ENCODE results near the gene PARP12.

The PARP12 gene

DNA sequence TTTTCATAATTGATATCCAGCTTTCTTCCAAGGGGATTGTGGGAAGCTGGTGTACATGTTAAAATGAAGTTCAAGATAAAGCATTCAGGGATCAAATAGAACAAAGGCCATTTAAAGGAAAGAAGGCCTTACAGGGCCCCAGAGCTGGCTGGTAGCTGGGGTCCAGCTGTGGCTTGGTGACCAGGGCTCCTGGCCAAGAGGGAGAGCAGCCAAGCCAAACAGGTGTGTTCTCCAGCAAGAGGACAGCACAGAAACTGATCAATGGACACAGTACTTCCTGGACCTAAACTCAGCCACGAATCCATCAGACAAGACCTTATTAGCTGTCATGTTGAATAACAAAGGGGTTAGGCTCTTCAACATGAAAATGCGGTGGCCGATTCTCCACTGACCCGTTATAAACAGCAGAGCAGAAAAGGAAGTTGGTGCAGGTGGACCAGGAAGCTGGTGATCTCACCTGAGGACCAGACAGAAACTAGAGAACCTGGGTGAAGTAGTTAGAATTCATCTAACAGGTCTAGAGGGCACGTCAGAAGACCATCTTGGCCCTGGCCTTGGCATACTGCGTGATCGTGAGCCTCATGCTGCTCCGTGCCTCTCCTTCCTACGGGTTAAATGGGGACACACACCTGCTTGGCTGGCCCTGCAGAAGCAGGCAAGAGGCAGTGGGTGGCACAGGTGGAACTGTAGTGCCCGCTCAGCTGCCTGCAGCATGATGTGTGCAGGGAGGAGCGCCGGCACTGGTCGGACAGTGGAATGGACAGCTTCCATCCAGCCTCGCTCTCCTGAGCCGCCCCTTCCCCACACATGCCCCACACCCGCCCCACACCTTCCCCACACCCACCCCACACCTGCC, 53.8 kb downstream of the PARP12 start:
- Histone ChIP-seq H3K4me2 (no peak overlapping the region), H3K27me3 (no peaks in the 10 kb centered on the region), H3K27ac (no peak overlapping the region), H3K9ac (no peak overlapping the region), H3K4me3 (no peak overlapping the region), H3K36me3 (peaks cover 0 to 37% (median 0%) of the 10 kb centered on the region in 11 experiments; a peak in 4 of 22 replicates), H3K4me1 (peaks cover 0 to 4% (median 0%) of the 10 kb centered on the region in 10 experiments; a peak in 1 of 20 replicates), H3K9me3 (replicated peaks in 1 of 11) (no peaks in the 10 kb centered on the region), H4K20me1 (no peaks in the 10 kb centered on the region; a peak in 2 of 22 replicates)
- no peak for TF ChIP-seq Cebpa-rat (IDR thresholded peaks at IDR 0.05)

DNA sequence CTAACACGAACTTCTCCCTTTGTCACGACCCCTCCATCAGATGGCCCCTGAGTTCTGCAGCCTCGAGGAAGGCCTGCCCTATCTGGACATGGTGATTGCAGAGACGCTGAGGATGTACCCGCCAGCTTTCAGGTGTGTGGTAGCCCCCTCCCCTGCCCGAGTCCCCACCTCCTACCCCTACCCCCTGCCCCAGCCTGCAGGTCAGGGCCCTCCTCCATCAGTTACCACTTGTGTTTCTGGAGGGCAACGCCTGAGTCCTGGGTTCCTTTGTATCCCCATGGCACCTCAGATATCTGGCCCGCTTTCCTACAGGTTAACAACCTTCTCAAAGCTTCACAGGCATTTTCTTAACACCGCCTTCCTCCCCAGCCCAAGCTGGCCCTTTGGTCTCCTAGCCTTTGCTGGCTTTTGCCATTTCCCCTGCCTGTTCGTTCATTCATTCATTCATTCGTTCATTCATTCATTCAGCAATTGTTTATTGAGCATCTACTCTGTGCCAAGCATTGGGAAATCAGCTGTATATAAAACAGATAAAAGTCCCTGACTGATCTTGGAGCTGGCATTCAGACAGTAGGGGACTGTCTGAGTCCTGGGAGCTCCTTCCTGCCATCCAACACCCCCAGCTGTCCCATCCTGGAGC, 55.6 kb downstream of the PARP12 start:
- TF ChIP-seq Cebpa-rat (IDR thresholded peaks at IDR 0.05), result no peak
- no peak overlapping the region for H3K4me3 ChIP-seq
- no peak overlapping the region for H3K27ac ChIP-seq
- peaks cover 0 to under 1% (median 0%) of the 10 kb centered on the region in 11 experiments; a peak in 2 of 22 replicates for H4K20me1 ChIP-seq
- peaks cover 0 to 8% (median 2%) of the 10 kb centered on the region in 10 experiments; a peak in 2 of 20 replicates for H3K4me1 ChIP-seq
- H3K9me3 ChIP-seq (replicated peaks in 1 of 11), result no peaks in the 10 kb centered on the region
- peaks cover 0 to 22% (median 0%) of the 10 kb centered on the region in 11 experiments; a peak in 3 of 22 replicates for H3K36me3 ChIP-seq
- H3K4me2 ChIP-seq, result no peak overlapping the region
- H3K9ac ChIP-seq, result no peak overlapping the region
- H3K27me3 ChIP-seq, result no peaks in the 10 kb centered on the region

DNA sequence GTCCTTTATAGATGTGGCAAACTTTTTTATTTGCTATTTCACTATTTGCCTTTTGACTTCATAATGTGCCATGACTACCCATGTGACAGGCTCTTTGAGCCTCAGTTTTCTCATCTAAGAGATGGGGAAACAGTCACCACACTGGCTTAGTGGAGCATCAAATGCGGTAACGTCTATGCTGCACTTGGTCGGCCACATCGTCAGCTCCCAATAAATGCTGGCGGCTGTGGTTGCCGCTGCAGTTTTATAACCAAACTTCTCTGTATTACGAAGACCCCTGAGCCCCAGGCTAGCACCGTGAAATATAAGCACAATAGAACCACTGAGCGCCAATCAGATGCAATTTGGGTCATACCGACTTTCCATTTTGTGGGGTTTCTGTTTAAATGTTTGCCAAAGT, 56.2 kb downstream of the PARP12 start:
- Histone ChIP-seq H3K4me1 (peaks cover 0 to 8% (median 0%) of the 10 kb centered on the region in 10 experiments; a peak in 2 of 20 replicates), H3K9ac (no peak overlapping the region), H3K27ac (no peak overlapping the region), H3K4me2 (no peak overlapping the region), H3K4me3 (no peak overlapping the region), H4K20me1 (peaks cover 0 to 6% (median 0%) of the 10 kb centered on the region in 11 experiments; a peak in 2 of 22 replicates), H3K36me3 (peaks cover 0 to 18% (median 0%) of the 10 kb centered on the region in 11 experiments; a peak in 3 of 22 replicates), H3K27me3 (no peaks in the 10 kb centered on the region), H3K9me3 (replicated peaks in 1 of 11) (no peaks in the 10 kb centered on the region)
- TF ChIP-seq Cebpa-rat (IDR thresholded peaks at IDR 0.05), result no peak

DNA sequence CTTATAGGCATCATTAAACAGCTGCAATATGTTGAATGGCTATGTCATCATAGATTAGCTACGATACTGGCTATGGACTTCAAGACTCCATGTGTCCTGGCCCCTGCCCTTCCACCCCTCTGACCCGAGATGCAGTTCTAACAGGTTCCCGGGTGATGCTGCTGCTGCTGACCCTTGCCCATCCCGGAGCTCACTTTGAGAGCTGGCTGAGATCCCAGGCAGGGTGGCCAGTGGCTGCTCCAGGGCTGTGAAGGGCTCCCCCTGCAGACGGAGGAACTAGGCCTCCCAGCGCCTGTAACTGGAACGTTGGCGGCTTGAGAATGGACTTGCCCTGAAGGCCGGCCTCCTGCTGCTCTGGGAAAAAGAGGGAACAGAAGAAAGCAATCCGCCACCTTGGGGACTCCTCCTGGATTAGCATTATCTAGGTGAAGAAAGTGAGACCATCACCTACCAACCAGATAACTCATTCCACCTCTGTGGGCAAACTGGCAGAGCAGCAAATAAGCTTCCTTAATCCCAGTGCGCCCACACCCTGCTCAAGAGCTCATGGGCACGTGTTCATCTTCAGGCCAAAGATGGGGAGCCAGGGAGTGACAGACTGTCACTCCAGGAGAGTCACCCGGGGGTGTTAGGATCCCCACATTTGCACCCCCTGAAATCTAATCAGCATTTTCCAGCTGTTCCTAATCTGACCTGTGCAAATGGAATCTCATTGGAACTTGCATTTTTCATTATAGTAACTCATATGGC, 56.8 kb downstream of the PARP12 start:
- no peak for TF ChIP-seq Cebpa-rat (IDR thresholded peaks at IDR 0.05)
- no peak overlapping the region for H3K9ac ChIP-seq
- no peak overlapping the region for H3K4me3 ChIP-seq
- H3K36me3 ChIP-seq, result peaks cover 0 to 18% (median 0%) of the 10 kb centered on the region in 11 experiments; a peak in 3 of 22 replicates
- H3K9me3 ChIP-seq (replicated peaks in 1 of 11), result no peaks in the 10 kb centered on the region
- H3K4me2 ChIP-seq, result no peak overlapping the region
- H3K27ac ChIP-seq, result no peak overlapping the region
- H4K20me1 ChIP-seq, result peaks cover 0 to 7% (median 0%) of the 10 kb centered on the region in 11 experiments; a peak in 2 of 22 replicates
- H3K4me1 ChIP-seq, result peaks cover 0 to 8% (median 0%) of the 10 kb centered on the region in 10 experiments; a peak in 2 of 20 replicates
- H3K27me3 ChIP-seq, result no peaks in the 10 kb centered on the region

DNA sequence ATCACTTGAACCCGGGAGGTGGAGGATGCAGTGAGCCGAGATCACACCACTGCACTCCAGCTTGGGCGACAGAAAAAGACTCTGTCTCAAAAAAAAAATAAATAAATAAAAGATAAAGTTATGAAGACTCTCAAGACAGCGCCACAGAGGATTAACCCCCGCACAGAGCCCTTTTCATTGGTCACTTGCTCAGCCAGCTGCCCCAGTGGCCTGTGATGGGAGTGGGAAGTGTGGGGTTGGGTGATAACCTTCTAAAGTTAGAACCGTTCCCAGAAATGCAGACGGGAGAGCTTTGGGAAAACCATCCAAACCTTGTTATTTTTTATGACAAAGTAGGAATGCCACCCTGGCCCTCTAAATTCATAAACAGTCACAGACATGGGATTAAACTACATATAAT, 57.4 kb downstream of the PARP12 start:
- peaks cover 0 to 18% (median 0%) of the 10 kb centered on the region in 11 experiments; a peak in 3 of 22 replicates for H3K36me3 ChIP-seq
- TF ChIP-seq Cebpa-rat (IDR thresholded peaks at IDR 0.05), result no peak

DNA sequence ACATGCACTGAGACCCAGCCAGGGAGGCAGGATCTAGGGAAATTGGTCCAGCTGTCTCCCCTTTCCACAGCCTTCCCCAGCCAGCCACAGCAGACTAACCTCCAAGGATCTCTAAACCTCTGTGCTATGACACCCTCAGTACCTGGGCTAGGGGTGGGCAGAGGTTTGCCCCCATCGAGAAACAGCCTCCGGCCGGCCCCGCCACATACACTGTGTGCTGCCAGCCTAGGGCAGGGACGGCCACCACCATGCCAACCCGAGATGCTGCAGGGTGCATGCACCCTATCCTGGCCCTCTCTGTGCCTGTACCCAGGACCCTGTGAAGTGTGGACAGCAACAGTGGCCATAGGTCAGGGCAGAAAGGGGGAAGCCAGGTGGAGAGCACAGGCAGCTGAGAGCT, 58.1 kb downstream of the PARP12 start:
- no peaks in the 10 kb centered on the region for H3K9me3 ChIP-seq (replicated peaks in 1 of 11)
- H4K20me1 ChIP-seq, result peaks cover 0 to 7% (median 0%) of the 10 kb centered on the region in 11 experiments; a peak in 2 of 22 replicates
- 0 out of 22 replicates have a peak overlapping the region, but pooled peaks of 1 of the 11 experiments have one; percentile 17 for H3K9ac ChIP-seq
- no peak overlapping the region for H3K4me3 ChIP-seq
- H3K36me3 ChIP-seq, result peaks cover 0 to 18% (median 0%) of the 10 kb centered on the region in 11 experiments; a peak in 3 of 22 replicates
- H3K27me3 ChIP-seq, result no peaks in the 10 kb centered on the region
- no peak overlapping the region for H3K4me2 ChIP-seq
- peaks cover 0 to 8% (median 0%) of the 10 kb centered on the region in 10 experiments; a peak in 2 of 20 replicates for H3K4me1 ChIP-seq
- no peak overlapping the region for H3K27ac ChIP-seq
- no peak for TF ChIP-seq Cebpa-rat (IDR thresholded peaks at IDR 0.05)

More for the DNA sequence above, 57.4 kb downstream of the PARP12 start:
- Histone ChIP-seq H3K4me2 (no peak overlapping the region), H3K9ac (no peak overlapping the region), H3K9me3 (replicated peaks in 1 of 11) (no peaks in the 10 kb centered on the region), H4K20me1 (peaks cover 0 to 7% (median 0%) of the 10 kb centered on the region in 11 experiments; a peak in 2 of 22 replicates), H3K4me1 (peaks cover 0 to 8% (median 0%) of the 10 kb centered on the region in 10 experiments; a peak in 2 of 20 replicates), H3K27ac (no peak overlapping the region), H3K27me3 (no peaks in the 10 kb centered on the region), H3K4me3 (no peak overlapping the region)

DNA sequence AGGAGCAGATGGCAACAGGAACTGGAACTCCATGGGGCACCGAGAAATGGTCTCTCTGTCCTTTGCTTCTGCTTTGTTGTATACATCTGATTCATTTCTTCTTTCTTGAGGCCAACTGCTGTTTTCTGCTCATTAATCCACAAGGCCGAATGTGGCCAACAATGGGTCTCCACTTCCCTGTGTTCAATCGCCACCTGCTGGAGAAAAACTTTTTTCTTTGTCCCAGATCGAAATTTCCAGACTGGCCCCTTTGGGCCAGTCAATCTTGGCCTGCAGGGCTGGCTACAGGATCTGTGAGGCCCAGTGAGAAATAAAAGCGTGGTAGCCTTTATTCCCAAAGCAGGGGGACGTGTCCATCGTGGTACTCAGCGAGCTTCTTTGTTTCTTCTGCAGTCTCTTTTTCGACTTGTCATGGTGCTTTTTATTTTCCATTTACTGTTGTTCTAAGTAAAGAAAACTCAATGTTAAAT, 58.8 kb downstream of the PARP12 start:
- Histone ChIP-seq H3K4me2 (no peak overlapping the region), H4K20me1 (peaks cover 0 to 7% (median 0%) of the 10 kb centered on the region in 11 experiments; a peak in 2 of 22 replicates)
- no peak for TF ChIP-seq Cebpa-rat (IDR thresholded peaks at IDR 0.05)

DNA sequence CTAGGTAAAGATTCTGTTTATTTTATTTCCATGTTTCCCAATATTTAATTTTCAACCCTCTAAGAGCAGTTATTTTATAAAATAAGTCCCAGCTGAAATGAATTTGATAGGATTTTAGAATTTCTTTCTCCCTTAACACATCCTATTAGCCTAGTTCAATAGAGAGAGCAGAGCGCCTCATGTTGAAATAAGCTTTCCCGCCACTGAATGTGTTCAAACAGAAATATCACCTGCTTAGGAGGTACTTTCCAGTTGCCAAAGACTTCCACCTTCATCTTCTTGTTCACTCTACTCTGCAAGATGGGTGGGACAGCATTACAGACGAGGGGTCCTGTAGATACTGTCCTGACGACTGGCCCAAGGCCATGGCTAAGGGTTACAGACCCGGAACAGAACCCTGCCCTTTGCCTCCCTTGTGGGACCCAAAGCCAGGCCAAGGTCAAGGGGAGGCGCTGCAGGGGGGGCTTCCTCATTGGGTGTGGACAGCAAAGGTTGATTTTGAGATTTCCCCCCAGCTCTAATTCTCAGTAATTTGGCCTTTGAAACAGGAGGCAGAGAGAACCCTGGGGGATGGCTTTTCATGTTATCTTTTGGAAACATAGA, 62.0 kb downstream of the PARP12 start:
- Histone ChIP-seq H3K9ac (no peak overlapping the region), H3K4me2 (no peak overlapping the region), H3K4me3 (no peak overlapping the region), H4K20me1 (peaks cover 0 to 7% (median 0%) of the 10 kb centered on the region in 11 experiments; a peak in 2 of 22 replicates), H3K27ac (no peak overlapping the region), H3K36me3 (no peaks in the 10 kb centered on the region; a peak in 1 of 22 replicates), H3K4me1 (peaks cover 0 to 8% (median 0%) of the 10 kb centered on the region in 10 experiments; a peak in 2 of 20 replicates), H3K9me3 (replicated peaks in 1 of 11) (no peaks in the 10 kb centered on the region), H3K27me3 (no peaks in the 10 kb centered on the region)
- TF ChIP-seq Cebpa-rat (IDR thresholded peaks at IDR 0.05), result no peak

More for the DNA sequence above, 58.8 kb downstream of the PARP12 start:
- H3K9ac ChIP-seq, result no peak overlapping the region
- peaks cover 0 to 8% (median 0%) of the 10 kb centered on the region in 10 experiments; a peak in 2 of 20 replicates for H3K4me1 ChIP-seq
- H3K27me3 ChIP-seq, result no peaks in the 10 kb centered on the region
- H3K4me3 ChIP-seq, result no peak overlapping the region
- peaks cover 0 to 15% (median 0%) of the 10 kb centered on the region in 11 experiments; a peak in 3 of 22 replicates for H3K36me3 ChIP-seq
- no peak overlapping the region for H3K27ac ChIP-seq
- H3K9me3 ChIP-seq (replicated peaks in 1 of 11), result no peaks in the 10 kb centered on the region

Measured in BLaER1 treated with 17β-estradiol and CSF1 and Interleukin-3, amounts not matched to agents 10 nM and 100 nM (cell line).